SU-DHL-6 (cell line): ENCODE results near the gene DUOXA1.

Source experiments
- H2AFZ ChIP-seq: fragments of 200-600 bp; sonication (generic); 2 replicates; pipeline ENCODE4 v1.6.1; 2014; ENCODE audit warnings: low read depth, mild to moderate bottlenecking, moderate library complexity, mixed read lengths, antibody characterized with exemption, low read length; ENCODE audit not compliant: severe bottlenecking
- H3F3A ChIP-seq: fragments of 200-600 bp; shearing (Covaris generic); 2 replicates; pipeline ENCODE4 v1.6.0; 2016; ENCODE audit warnings: antibody characterized with exemption, mild to moderate bottlenecking; ENCODE audit not compliant: insufficient read depth
- H3K27ac ChIP-seq: fragments of 200-600 bp; sonication (generic); 2 replicates; pipeline ENCODE4 v1.5.1; 2016; ENCODE audit warnings: low read depth, mild to moderate bottlenecking, low read length, moderate library complexity, mixed read lengths
- H3K27me3 ChIP-seq: fragments of 200-600 bp; sonication (generic), shearing (Covaris generic); 2 replicates; pipeline ENCODE4 v1.6.0; 2014; ENCODE audit warnings: mild to moderate bottlenecking, low read length
- H3K36me3 ChIP-seq: fragments of 200-600 bp; sonication (generic); 2 replicates; pipeline ENCODE4 v1.6.1; 2014; ENCODE audit warnings: mild to moderate bottlenecking, low read length, mixed read lengths
- H3K4me2 ChIP-seq: fragments of 300-600, 200-600 bp; shearing (Covaris generic), sonication (generic); 2 replicates; pipeline ENCODE4 v1.6.0; 2014; ENCODE audit warnings: low read length, low read depth, mild to moderate bottlenecking; ENCODE audit not compliant: poor library complexity, severe bottlenecking
- H3K4me3 ChIP-seq: fragments of 200-600 bp; sonication (generic); 2 replicates; pipeline ENCODE4 v1.5.1; 2014; ENCODE audit warnings: antibody characterized with exemption, low read length, mild to moderate bottlenecking, mixed read lengths; ENCODE audit not compliant: insufficient read depth, poor library complexity, severe bottlenecking
- H3K79me2 ChIP-seq: fragments of 200-600 bp; sonication (generic); 2 replicates; pipeline ENCODE4 v1.6.1; 2014; ENCODE audit warnings: mild to moderate bottlenecking, low read length, moderate library complexity; ENCODE audit not compliant: insufficient read depth
- H3K9ac ChIP-seq: fragments of 200-600 bp; sonication (generic); 2 replicates; pipeline ENCODE4 v1.7.0; 2014; ENCODE audit warnings: mild to moderate bottlenecking, low read length
- H3K9me2 ChIP-seq: fragments of 200-600 bp; sonication (generic); replicated peaks from 2 replicates; pipeline ENCODE4 v1.6.1; 2014; ENCODE audit warnings: low read length; ENCODE audit not compliant: insufficient read depth
- H3K9me3 ChIP-seq: fragments of 200-600 bp; sonication (generic); 2 replicates; pipeline ENCODE4 v1.6.1; 2014; ENCODE audit warnings: low read length, mixed read lengths; ENCODE audit not compliant: insufficient read depth
- H4K20me1 ChIP-seq: fragments of 200-600 bp; sonication (generic); 2 replicates; pipeline ENCODE4 v1.6.1; 2014; ENCODE audit warnings: low read depth, mild to moderate bottlenecking, antibody characterized with exemption, low read length, moderate library complexity, mixed read lengths
- CTCF ChIP-seq: fragments of 200-600 bp; sonication (generic); IDR thresholded peaks from one replicate; pipeline ENCODE4 v1.5.1; 2017; ENCODE audit warnings: antibody characterized with exemption, mild to moderate bottlenecking, low read length, moderate library complexity; ENCODE audit not compliant: insufficient read depth, poor library complexity, severe bottlenecking
- EZH2phosphoT487 ChIP-seq: fragments of 200-600 bp; sonication (generic), shearing (Covaris generic); conservative IDR thresholded peaks from 2 replicates; pipeline ENCODE4 v1.6.1; 2018; ENCODE audit warnings: mild to moderate bottlenecking, antibody characterized with exemption, low read length, moderate library complexity, mixed read lengths

The DUOXA1 gene

GRCh38 chr15:45150997-45151396 is 21.3 kb upstream of the DUOXA1 start:
- no peaks in the 10 kb centered on the region for H3F3A ChIP-seq
- H4K20me1 ChIP-seq: no peaks in the 10 kb centered on the region
- no peaks in the 10 kb centered on the region for H3K9me2 ChIP-seq
- H3K27ac ChIP-seq: no peak overlapping the region
- H2AFZ ChIP-seq: no peak overlapping the region
- TF ChIP-seq CTCF (no peak), EZH2phosphoT487 (no peak)
- H3K9me3 ChIP-seq: no peaks in the 10 kb centered on the region
- no peaks in the 10 kb centered on the region for H3K27me3 ChIP-seq
- no peak overlapping the region for H3K9ac ChIP-seq
- H3K4me2 ChIP-seq: no peak overlapping the region
- H3K79me2 ChIP-seq: no peaks in the 10 kb centered on the region
- no peaks in the 10 kb centered on the region for H3K36me3 ChIP-seq
- H3K4me3 ChIP-seq: no peak overlapping the region

GRCh38 chr15:45150481-45150880 is 20.8 kb upstream of the DUOXA1 start:
- no peak overlapping the region for H3K9ac ChIP-seq
- H3K79me2 ChIP-seq: no peaks in the 10 kb centered on the region
- no peak overlapping the region for H2AFZ ChIP-seq
- no peak overlapping the region for H3K27ac ChIP-seq
- no peaks in the 10 kb centered on the region for H3K9me2 ChIP-seq
- H3K36me3 ChIP-seq: no peaks in the 10 kb centered on the region
- no peaks in the 10 kb centered on the region for H3K27me3 ChIP-seq
- no peak overlapping the region for H3K4me3 ChIP-seq
- no peaks in the 10 kb centered on the region for H4K20me1 ChIP-seq
- H3K4me2 ChIP-seq: no peak overlapping the region
- TF ChIP-seq EZH2phosphoT487 (no peak), CTCF (no peak)
- no peaks in the 10 kb centered on the region for H3K9me3 ChIP-seq
- H3F3A ChIP-seq: no peaks in the 10 kb centered on the region

GRCh38 chr15:45149060-45149459 is 19.4 kb upstream of the DUOXA1 start:
- Histone ChIP-seq H3K36me3 (no peaks in the 10 kb centered on the region), H3K9me2 (no peaks in the 10 kb centered on the region), H3K9me3 (no peaks in the 10 kb centered on the region), H3K27ac (no peak overlapping the region), H3K4me2 (no peak overlapping the region), H2AFZ (no peak overlapping the region), H3K79me2 (no peaks in the 10 kb centered on the region), H3K4me3 (no peak overlapping the region), H4K20me1 (no peaks in the 10 kb centered on the region), H3K27me3 (no peaks in the 10 kb centered on the region), H3K9ac (no peak overlapping the region), H3F3A (no peaks in the 10 kb centered on the region)
- no peak for TF ChIP-seq EZH2phosphoT487
- no peak for TF ChIP-seq CTCF
